ENCODE data around the gene ADAM8.
"Not testable (repeated sequence)": the region's sequence is repeated elsewhere in the genome, so short reads cannot be mapped to it uniquely, and the experiment has no call there.

The ADAM8 gene

DNA sequence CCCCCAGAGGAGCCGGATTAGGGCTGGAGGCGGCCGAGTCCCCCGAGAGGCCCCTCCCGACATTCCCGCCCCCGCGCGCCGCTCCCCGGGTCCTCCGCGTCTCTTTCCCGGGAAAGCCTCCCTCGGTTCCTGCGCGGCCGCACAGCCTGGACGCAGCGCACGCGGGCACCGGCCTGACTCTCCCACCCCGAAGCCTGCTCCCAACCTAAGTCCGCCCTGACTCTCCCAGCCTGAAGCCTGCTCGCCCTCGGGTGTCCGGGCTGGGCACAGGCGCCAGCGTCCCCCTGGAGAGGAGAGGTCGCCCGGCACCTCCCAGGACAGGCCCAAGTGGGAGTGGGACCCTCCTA lies 39.5 kb downstream of the ADAM8 start:
- TF ChIP-seq, protein P1, sequence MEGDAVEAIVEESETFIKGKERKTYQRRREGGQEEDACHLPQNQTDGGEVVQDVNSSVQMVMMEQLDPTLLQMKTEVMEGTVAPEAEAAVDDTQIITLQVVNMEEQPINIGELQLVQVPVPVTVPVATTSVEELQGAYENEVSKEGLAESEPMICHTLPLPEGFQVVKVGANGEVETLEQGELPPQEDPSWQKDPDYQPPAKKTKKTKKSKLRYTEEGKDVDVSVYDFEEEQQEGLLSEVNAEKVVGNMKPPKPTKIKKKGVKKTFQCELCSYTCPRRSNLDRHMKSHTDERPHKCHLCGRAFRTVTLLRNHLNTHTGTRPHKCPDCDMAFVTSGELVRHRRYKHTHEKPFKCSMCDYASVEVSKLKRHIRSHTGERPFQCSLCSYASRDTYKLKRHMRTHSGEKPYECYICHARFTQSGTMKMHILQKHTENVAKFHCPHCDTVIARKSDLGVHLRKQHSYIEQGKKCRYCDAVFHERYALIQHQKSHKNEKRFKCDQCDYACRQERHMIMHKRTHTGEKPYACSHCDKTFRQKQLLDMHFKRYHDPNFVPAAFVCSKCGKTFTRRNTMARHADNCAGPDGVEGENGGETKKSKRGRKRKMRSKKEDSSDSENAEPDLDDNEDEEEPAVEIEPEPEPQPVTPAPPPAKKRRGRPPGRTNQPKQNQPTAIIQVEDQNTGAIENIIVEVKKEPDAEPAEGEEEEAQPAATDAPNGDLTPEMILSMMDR (IDR thresholded peaks at IDR 0.05; ENCODE audit: control insufficient read depth, extremely low read depth, insufficient read depth) = no peak
- DNase-seq (ENCODE audit: low read depth) = no peak
- no peak overlapping the region for H3K4me3 ChIP-seq (ENCODE audit: low read depth, low read length)

DNA sequence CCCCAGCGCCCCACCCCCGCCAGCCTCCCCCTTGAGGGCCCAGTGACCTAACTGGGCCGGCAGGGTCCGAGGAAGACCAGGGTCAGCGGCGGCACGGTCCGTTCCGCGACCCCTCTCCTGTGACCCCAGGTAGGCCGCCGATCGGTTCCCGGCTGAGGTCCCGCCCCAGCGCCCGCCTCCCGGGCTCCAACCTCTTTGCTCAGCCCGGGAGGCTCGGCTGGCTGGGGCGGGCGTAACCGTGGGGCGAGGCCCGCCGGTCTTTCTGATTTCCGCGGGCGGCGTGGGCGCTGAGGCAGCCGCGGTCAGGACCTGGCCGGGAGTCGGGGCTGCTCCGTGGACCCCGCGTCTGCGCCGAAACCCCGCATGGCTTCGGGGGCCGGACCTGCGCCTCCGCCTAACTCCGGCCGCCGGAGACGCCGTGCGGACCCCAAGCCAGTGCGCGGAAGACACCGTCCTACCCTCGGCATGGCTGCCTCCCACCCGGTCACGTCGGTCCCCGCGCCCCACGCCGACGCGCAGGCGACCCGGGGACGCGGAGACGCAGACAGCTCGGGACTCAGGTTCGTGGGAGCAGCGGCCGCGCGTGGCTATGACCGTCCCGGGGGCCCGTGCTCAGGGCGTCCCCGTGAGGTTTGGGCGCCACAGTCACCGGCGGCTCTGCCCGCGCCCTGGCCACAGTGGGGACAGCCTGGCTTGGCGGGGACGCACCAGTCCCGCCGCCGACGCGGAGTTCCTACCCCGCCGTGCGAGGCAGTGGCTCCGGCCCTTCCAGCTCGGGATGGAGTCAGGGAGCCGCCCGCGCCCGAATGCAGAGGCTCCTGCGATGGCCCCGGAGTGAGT lies 40.0 kb downstream of the ADAM8 start:
- TF ChIP-seq, protein P1 (IDR thresholded peaks at IDR 0.05; ENCODE audit: control insufficient read depth, extremely low read depth, insufficient read depth) = no peak
- H3K4me3 ChIP-seq (ENCODE audit: low read depth, low read length) = no peak overlapping the region
- DNase-seq (ENCODE audit: low read depth) = no peak

DNA sequence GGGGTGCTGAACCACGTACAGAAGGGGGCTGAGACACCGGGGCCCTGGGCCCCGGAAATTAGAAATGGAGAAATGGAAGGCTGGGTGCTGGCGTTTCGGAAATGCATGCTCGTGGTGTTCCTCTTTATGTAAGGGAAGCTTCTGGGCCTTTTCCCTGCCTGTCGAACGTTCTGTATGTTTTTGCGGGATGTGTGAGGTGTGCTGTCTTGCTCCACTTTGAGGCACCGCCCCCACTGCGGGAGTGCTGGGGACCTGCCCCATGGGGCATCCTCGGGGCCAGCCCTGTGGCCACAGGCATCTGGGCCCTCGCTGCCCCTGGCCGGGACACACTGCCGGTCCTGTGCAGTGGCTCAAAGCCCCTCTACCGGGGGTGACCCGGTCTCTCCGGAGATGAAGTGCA lies 40.7 kb downstream of the ADAM8 start:
- TF ChIP-seq, protein P1 (IDR thresholded peaks at IDR 0.05; ENCODE audit: control insufficient read depth, extremely low read depth, insufficient read depth) = no peak
- no peak for DNase-seq (ENCODE audit: low read depth)
- H3K4me3 ChIP-seq (ENCODE audit: low read depth, low read length) = no peak overlapping the region

DNA sequence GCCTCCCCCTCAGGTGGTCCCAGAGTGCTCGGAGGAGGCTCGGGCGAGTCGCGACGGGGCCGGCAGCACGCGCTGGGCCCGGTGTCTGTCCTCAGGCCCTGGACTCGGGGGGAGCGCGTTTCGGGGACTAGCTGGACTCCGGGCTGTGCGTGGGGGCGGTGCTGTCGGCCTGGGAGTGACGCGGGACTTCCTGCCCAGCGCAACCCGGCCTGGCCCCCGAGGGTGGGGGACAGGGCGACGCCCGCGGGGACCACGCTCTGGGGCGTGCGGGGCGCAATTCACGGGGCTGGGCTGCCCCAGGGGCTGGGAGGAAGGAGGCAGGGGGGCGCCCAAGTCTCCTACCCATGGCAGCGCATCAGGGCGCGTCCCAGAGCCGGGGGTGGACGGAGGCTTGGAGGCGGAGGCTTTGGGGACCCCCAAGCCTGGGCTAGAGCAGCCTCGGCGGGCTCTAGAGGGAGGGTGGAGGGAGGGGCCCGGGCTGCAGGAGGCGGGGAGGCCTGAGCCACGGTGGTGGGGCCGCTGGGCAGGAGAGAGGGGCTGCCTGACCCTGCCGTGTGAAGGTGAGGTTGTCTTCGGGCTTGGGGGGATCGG lies 41.3 kb downstream of the ADAM8 start:
- TF ChIP-seq, protein P1 (IDR thresholded peaks at IDR 0.05; ENCODE audit: control insufficient read depth, extremely low read depth, insufficient read depth) = no peak
- H3K4me3 ChIP-seq (ENCODE audit: low read depth, low read length) = no peak overlapping the region
- DNase-seq (ENCODE audit: low read depth) = no peak

DNA sequence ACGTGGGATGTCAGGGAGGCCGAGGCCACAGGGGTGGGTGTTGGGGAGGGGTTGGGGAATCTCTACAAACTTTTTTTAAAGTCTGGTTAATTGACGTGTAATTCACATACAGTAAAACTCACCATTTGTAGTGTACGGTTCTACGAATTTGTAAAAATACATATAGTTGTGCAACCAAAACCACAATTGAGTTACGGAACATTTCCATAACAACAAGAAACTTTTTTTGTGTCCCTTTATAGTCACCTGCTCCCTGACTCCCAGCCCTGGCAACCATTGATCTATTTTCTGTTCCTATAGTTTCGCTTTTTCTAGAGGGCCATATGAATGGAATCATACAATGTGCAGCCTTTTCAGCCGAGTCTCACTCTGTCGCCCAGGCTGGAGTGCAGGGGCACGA lies 41.9 kb downstream of the ADAM8 start:
- not testable (repeated sequence) for H3K4me3 ChIP-seq (ENCODE audit: low read depth, low read length); DNase-seq (ENCODE audit: low read depth)

DNA sequence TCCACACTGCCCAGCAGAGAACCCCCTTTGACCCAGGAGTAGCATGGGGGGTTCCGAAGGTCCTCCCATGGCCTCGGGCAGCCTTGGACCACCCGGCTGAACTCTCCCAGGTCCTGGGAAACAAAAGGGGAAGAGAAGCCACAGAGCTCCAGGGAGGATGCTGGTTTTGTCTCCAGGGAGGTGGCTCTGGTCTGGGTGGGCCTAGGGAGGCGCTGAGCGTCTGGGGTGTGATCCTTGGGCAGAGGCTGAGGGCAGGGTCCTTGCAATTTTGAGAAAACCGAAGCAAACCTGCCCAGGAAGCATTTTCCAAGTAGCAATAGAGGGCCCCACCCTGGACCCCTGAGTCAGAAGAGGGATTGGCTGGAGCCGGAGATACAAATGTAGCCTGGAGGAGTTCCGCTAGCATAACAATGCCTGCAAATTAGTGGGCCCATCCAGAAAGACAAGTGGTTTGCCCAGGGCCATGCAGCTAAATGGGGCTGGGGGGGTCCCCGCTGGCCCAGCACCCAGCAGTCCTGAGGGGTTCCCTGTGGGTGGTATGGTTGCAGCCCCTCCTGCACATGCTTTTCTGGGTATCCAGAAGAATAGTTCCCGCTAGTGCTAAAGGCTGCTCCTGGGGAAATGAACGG lies 44.6 kb downstream of the ADAM8 start:
- DNase-seq (ENCODE audit: low read depth) = no peak
- no peak overlapping the region for H3K4me3 ChIP-seq (ENCODE audit: low read depth, low read length)
- TF ChIP-seq, protein P1 (IDR thresholded peaks at IDR 0.05; ENCODE audit: control insufficient read depth, extremely low read depth, insufficient read depth) = no peak

DNA sequence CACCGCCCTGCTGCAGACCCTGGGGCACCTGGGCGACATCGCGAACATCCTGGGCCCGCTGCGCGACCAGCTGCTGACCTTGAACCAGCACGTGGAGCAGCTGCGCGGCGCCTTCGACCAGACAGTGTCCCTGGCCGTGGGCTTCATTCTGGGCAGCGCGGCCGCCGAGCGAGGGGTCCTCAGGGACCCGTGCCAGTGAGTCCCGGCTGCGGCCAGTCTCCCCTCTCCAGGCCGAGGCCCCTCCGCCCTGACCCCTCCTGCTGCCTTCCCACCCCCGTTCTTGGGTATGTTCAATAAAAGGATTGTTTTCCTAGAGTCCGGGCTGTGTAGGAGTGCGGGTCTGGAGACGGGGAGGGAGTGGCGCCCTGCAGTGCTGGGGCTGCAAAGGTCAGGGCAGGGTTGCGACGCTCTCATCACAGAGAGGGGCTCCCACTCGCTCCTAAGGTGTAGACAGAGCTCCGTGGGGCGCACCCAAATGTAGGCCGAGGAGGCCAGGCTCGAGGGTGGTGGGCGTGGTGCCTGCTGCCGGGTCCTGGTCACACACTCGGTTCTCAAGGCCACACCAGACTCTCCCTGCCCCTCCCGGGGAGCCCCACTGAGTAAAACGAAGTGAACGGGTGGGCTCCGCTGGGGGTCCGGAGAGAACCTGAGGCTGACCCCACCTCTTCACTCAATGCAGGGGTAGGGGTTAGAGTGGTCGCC lies 45.3 kb downstream of the ADAM8 start:
- TF ChIP-seq, protein P1 (IDR thresholded peaks at IDR 0.05; ENCODE audit: control insufficient read depth, extremely low read depth, insufficient read depth) = no peak
- H3K4me3 ChIP-seq (ENCODE audit: low read depth, low read length) = no peak overlapping the region
- DNase-seq (ENCODE audit: low read depth) = no peak
